GM18505 (cell line): ENCODE measurements around the gene SEC22C.

ENCODE experiments used
- ATAC-seq: cut with Tn5 transposase; IDR thresholded peaks from one replicate; pipeline ENCODE4 v1.9.1; 2021; ENCODE audit not compliant: unreplicated experiment
- POLR2A ChIP-seq: IDR thresholded peaks from 4 replicates; pipeline ENCODE4 v1.6.1; 2011; ENCODE audit warnings: borderline replicate concordance; ENCODE audit not compliant: insufficient read depth, insufficient read length; ENCODE audit errors: extremely low read depth

SEC22C gene

GRCh38 chr3:42501681-42502428 is 79.9 kb downstream of the SEC22C start:
- TF ChIP-seq POLR2A = no peak
- peak; percentile 14 for ATAC-seq

GRCh38 chr3:42501321-42501680 is 80.5 kb downstream of the SEC22C start:
- no peak for ATAC-seq
- no peak for TF ChIP-seq POLR2A

GRCh38 chr3:42500909-42501308 is 80.9 kb downstream of the SEC22C start:
- TF ChIP-seq POLR2A = no peak
- ATAC-seq = no peak

GRCh38 chr3:42500091-42500490 is 81.7 kb downstream of the SEC22C start:
- ATAC-seq = no peak
- no peak for TF ChIP-seq POLR2A

- no peak for ATAC-seq
- TF ChIP-seq POLR2A = no peak
Observed at GRCh38 chr3:42499478-42499871, 82.3 kb downstream of the SEC22C start.

GRCh38 chr3:42498791-42499477 is 82.8 kb downstream of the SEC22C start:
- TF ChIP-seq POLR2A = no peak
- no peak for ATAC-seq

GRCh38 chr3:42498034-42498433 is 83.7 kb downstream of the SEC22C start:
- ATAC-seq = no peak

More at GRCh38 chr3:42498034-42498433, 83.7 kb downstream of the SEC22C start:
- no peak for TF ChIP-seq POLR2A
